ENCODE results near the gene GLP1R. TPM values are rescaled to one million over a fixed set of nuclear protein-coding genes. Genes with fewer than 3 reads are reported as not detected.
"Not testable (repeated sequence)": the region's sequence is repeated elsewhere in the genome, so short reads cannot be mapped to it uniquely, and the experiment has no call there.

The GLP1R gene
- total RNA-seq, 1 experiment from 2014 or later, result not detected

DNA sequence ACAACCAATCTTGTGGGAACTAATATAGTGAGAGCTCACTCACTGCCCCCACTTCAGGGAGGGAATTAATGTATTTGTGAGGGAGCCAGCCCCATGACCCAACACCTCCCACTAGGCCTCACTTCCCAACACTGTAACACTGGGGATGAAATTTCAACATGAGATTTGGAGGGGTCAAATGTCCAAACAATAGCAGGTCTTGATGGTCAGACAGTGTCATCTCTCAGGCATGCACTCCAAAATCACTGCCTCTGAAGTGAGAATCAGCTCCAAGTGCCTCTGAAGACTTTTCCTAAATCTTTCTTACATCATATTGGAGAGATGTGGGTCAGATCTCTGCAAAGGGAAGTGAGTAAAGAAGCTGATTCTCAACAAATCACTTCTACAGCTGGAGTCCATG is 80.3 kb downstream of the GLP1R start:
- H3K27ac ChIP-seq (ENCODE audit: low read depth, low read length), result no peak overlapping the region
- ChIA-PET RAD21 (ENCODE audit: low non-redundant PET in 1 of 2, low total read pairs in 2 of 2, uncharacterized antibody in 2 of 2, unreplicated experiment in 2 of 2) (no interaction called here), CTCF (no interaction called here), POLR2A (no interaction called here)
- H3K4me3 ChIP-seq (replicated peaks in 1 of 2; ENCODE audit: low read depth in 1 of 2, low read length in 2 of 2), result no peak overlapping the region
- DNase-seq (ENCODE audit: low read depth, low spot score), result no peak
- no peak for ATAC-seq
- no peak overlapping the region for H3K9ac ChIP-seq (ENCODE audit: low read length)
- peaks cover 27% of the 10 kb centered on the region for H3K27me3 ChIP-seq (ENCODE audit: insufficient read depth, low read length)
- no peak overlapping the region for H2AFZ ChIP-seq (ENCODE audit: low read depth, low read length, poor library complexity, severe bottlenecking)
- H3K9me2 ChIP-seq (ENCODE audit: insufficient read depth), result no peaks in the 10 kb centered on the region
- H3K4me1 ChIP-seq (ENCODE audit: control insufficient read depth in 1 of 2, insufficient read depth in 2 of 2, low read length in 2 of 2), result no peaks in the 10 kb centered on the region
- H3K4me2 ChIP-seq (ENCODE audit: low read length), result no peak overlapping the region
- no peaks in the 10 kb centered on the region for H3K79me2 ChIP-seq (ENCODE audit: insufficient read depth, low read length)
- intact Hi-C loops (cut with micrococcal nuclease), result no loop called here
- no TSS peak for BruUV-seq (replicated peaks)
- H4K20me1 ChIP-seq (ENCODE audit: insufficient read depth), result no peaks in the 10 kb centered on the region
- H3K36me3 ChIP-seq (ENCODE audit: control insufficient read depth in 1 of 2, insufficient read depth in 2 of 2, low read length in 2 of 2), result no peaks in the 10 kb centered on the region
- TF ChIP-seq SP1 (IDR thresholded peaks at IDR 0.05; ENCODE audit: low read depth) (no peak), YY1 (IDR thresholded peaks at IDR 0.05; ENCODE audit: extremely low read depth, insufficient replicate concordance, low read depth, low read length) (no peak), RAD21 (IDR thresholded peaks at IDR 0.05; ENCODE audit: low read depth) (no peak), ZFX (IDR thresholded peaks at IDR 0.05) (no peak), SRF (IDR thresholded peaks at IDR 0.05; ENCODE audit: low read depth) (no peak), EZH2phosphoT487 (IDR thresholded peaks at IDR 0.05; ENCODE audit: borderline replicate concordance) (no peak), EZH2 (IDR thresholded peaks at IDR 0.05) (no peak), TCF7L2 (IDR thresholded peaks at IDR 0.05; ENCODE audit: borderline replicate concordance, extremely low read depth, insufficient read depth, insufficient read length) (no peak), ATF3 (IDR thresholded peaks at IDR 0.05) (no peak)
- TF ChIP-seq, protein P1, sequence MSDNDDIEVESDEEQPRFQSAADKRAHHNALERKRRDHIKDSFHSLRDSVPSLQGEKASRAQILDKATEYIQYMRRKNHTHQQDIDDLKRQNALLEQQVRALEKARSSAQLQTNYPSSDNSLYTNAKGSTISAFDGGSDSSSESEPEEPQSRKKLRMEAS (IDR thresholded peaks at IDR 0.05), result no peak
- H3K9me3 ChIP-seq (ENCODE audit: control insufficient read depth in 1 of 2, insufficient read depth in 1 of 2, low read depth in 1 of 2, low read length in 2 of 2), result no peaks in the 10 kb centered on the region

DNA sequence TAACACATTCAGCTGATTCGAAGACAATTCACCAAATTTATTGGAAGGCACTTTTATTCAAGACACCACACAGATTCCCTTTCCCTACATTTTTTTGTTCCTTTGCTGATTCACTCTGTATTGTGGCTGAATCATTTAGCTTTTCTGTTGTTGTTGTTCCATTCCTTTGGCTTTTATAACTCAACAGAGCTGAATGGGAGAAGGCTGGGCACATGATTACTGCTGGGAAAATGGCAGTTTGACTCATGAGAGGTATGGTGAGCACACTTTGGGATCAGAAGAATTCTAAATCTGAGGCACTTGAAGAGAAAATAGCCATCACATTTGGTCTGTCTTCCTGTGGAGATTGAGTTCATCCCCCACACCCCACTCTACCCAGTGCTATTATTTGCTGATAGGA is 82.1 kb downstream of the GLP1R start:
- no peaks in the 10 kb centered on the region for H3K4me1 ChIP-seq (ENCODE audit: control insufficient read depth in 1 of 2, insufficient read depth in 2 of 2, low read length in 2 of 2)
- H3K9ac ChIP-seq (ENCODE audit: low read length), result no peak overlapping the region
- no peak overlapping the region for H3K4me2 ChIP-seq (ENCODE audit: low read length)
- H3K36me3 ChIP-seq (ENCODE audit: control insufficient read depth in 1 of 2, insufficient read depth in 2 of 2, low read length in 2 of 2), result no peaks in the 10 kb centered on the region
- no peaks in the 10 kb centered on the region for H3K9me2 ChIP-seq (ENCODE audit: insufficient read depth)
- H3K27ac ChIP-seq (ENCODE audit: low read depth, low read length), result no peak overlapping the region
- no TSS peak for BruUV-seq (replicated peaks)
- no peak for ATAC-seq
- no peak for DNase-seq (ENCODE audit: low read depth, low spot score)
- peaks cover 11% of the 10 kb centered on the region for H3K27me3 ChIP-seq (ENCODE audit: insufficient read depth, low read length)
- TF ChIP-seq EZH2phosphoT487 (IDR thresholded peaks at IDR 0.05; ENCODE audit: borderline replicate concordance), result no peak
- TF ChIP-seq EGR1 (IDR thresholded peaks at IDR 0.05; ENCODE audit: low read depth), result no peak
- TF ChIP-seq ZFX (IDR thresholded peaks at IDR 0.05), result no peak
- TF ChIP-seq ZNF274 (IDR thresholded peaks at IDR 0.05; ENCODE audit: low read depth, low read length), result no peak
- TF ChIP-seq EZH2 (IDR thresholded peaks at IDR 0.05), result no peak
- ChIA-PET POLR2A (no interaction called here), CTCF (no interaction called here), RAD21 (ENCODE audit: low non-redundant PET in 1 of 2, low total read pairs in 2 of 2, uncharacterized antibody in 2 of 2, unreplicated experiment in 2 of 2) (no interaction called here)
- no peaks in the 10 kb centered on the region for H3K9me3 ChIP-seq (ENCODE audit: control insufficient read depth in 1 of 2, insufficient read depth in 1 of 2, low read depth in 1 of 2, low read length in 2 of 2)
- no peak overlapping the region for H3K4me3 ChIP-seq (replicated peaks in 1 of 2; ENCODE audit: low read depth in 1 of 2, low read length in 2 of 2)
- H3K79me2 ChIP-seq (ENCODE audit: insufficient read depth, low read length), result no peaks in the 10 kb centered on the region
- intact Hi-C loops (cut with micrococcal nuclease), result no loop called here
- no peaks in the 10 kb centered on the region for H4K20me1 ChIP-seq (ENCODE audit: insufficient read depth)
- H2AFZ ChIP-seq (ENCODE audit: low read depth, low read length, poor library complexity, severe bottlenecking), result no peak overlapping the region

DNA sequence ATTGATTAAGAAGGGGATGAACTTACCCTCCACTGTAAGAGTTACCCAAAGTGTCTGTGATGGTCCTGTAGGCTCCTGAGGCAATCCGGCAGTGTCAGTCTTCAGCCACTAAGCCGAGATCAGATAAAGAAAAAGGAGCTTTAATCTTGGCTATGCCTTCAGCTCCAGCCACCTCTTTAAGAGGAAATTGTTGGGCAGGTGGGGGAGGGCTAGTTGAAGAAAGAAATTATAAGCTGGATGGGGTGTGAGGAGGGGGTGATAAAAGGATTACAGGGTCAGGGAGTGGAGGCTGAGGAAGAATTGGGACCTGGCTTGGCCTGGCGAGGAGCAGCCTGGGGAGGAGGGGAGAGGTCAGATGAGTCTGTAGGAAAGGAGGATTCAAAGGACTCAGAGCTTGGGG is 86.2 kb downstream of the GLP1R start:
- ATAC-seq, CTCF ChIA-PET: not testable (repeated sequence)

More for the DNA sequence above, 86.2 kb downstream of the GLP1R start:
- H3K36me3 ChIP-seq (ENCODE audit: control insufficient read depth in 1 of 2, insufficient read depth in 2 of 2, low read length in 2 of 2); H3K27me3 ChIP-seq (ENCODE audit: insufficient read depth, low read length); H3K4me3 ChIP-seq (replicated peaks in 1 of 2; ENCODE audit: low read depth in 1 of 2, low read length in 2 of 2); H3K4me2 ChIP-seq (ENCODE audit: low read length); BruUV-seq (replicated peaks); H3K9me2 ChIP-seq (ENCODE audit: insufficient read depth); H3K9me3 ChIP-seq (ENCODE audit: control insufficient read depth in 1 of 2, insufficient read depth in 1 of 2, low read depth in 1 of 2, low read length in 2 of 2); DNase-seq (ENCODE audit: low read depth, low spot score); RAD21 ChIA-PET (ENCODE audit: low non-redundant PET in 1 of 2, low total read pairs in 2 of 2, uncharacterized antibody in 2 of 2, unreplicated experiment in 2 of 2); H3K9ac ChIP-seq (ENCODE audit: low read length); H4K20me1 ChIP-seq (ENCODE audit: insufficient read depth); H3K79me2 ChIP-seq (ENCODE audit: insufficient read depth, low read length); POLR2A ChIA-PET; H3K4me1 ChIP-seq (ENCODE audit: control insufficient read depth in 1 of 2, insufficient read depth in 2 of 2, low read length in 2 of 2); H3K27ac ChIP-seq (ENCODE audit: low read depth, low read length); H2AFZ ChIP-seq (ENCODE audit: low read depth, low read length, poor library complexity, severe bottlenecking); intact Hi-C loops (cut with micrococcal nuclease): not testable (repeated sequence)
